ENCODE results near the gene EFNA5. TPM values are rescaled to one million over a fixed set of nuclear protein-coding genes. Genes with fewer than 3 reads are reported as not detected.

The EFNA5 gene
- total and polyA plus RNA-seq, 2 experiments from 2014 or later, result 7.5 to 10.1 TPM

GRCh38 chr5:107486489-107486888, 184.2 kb downstream of the EFNA5 start (continued):
- TF ChIP-seq, protein P1, sequence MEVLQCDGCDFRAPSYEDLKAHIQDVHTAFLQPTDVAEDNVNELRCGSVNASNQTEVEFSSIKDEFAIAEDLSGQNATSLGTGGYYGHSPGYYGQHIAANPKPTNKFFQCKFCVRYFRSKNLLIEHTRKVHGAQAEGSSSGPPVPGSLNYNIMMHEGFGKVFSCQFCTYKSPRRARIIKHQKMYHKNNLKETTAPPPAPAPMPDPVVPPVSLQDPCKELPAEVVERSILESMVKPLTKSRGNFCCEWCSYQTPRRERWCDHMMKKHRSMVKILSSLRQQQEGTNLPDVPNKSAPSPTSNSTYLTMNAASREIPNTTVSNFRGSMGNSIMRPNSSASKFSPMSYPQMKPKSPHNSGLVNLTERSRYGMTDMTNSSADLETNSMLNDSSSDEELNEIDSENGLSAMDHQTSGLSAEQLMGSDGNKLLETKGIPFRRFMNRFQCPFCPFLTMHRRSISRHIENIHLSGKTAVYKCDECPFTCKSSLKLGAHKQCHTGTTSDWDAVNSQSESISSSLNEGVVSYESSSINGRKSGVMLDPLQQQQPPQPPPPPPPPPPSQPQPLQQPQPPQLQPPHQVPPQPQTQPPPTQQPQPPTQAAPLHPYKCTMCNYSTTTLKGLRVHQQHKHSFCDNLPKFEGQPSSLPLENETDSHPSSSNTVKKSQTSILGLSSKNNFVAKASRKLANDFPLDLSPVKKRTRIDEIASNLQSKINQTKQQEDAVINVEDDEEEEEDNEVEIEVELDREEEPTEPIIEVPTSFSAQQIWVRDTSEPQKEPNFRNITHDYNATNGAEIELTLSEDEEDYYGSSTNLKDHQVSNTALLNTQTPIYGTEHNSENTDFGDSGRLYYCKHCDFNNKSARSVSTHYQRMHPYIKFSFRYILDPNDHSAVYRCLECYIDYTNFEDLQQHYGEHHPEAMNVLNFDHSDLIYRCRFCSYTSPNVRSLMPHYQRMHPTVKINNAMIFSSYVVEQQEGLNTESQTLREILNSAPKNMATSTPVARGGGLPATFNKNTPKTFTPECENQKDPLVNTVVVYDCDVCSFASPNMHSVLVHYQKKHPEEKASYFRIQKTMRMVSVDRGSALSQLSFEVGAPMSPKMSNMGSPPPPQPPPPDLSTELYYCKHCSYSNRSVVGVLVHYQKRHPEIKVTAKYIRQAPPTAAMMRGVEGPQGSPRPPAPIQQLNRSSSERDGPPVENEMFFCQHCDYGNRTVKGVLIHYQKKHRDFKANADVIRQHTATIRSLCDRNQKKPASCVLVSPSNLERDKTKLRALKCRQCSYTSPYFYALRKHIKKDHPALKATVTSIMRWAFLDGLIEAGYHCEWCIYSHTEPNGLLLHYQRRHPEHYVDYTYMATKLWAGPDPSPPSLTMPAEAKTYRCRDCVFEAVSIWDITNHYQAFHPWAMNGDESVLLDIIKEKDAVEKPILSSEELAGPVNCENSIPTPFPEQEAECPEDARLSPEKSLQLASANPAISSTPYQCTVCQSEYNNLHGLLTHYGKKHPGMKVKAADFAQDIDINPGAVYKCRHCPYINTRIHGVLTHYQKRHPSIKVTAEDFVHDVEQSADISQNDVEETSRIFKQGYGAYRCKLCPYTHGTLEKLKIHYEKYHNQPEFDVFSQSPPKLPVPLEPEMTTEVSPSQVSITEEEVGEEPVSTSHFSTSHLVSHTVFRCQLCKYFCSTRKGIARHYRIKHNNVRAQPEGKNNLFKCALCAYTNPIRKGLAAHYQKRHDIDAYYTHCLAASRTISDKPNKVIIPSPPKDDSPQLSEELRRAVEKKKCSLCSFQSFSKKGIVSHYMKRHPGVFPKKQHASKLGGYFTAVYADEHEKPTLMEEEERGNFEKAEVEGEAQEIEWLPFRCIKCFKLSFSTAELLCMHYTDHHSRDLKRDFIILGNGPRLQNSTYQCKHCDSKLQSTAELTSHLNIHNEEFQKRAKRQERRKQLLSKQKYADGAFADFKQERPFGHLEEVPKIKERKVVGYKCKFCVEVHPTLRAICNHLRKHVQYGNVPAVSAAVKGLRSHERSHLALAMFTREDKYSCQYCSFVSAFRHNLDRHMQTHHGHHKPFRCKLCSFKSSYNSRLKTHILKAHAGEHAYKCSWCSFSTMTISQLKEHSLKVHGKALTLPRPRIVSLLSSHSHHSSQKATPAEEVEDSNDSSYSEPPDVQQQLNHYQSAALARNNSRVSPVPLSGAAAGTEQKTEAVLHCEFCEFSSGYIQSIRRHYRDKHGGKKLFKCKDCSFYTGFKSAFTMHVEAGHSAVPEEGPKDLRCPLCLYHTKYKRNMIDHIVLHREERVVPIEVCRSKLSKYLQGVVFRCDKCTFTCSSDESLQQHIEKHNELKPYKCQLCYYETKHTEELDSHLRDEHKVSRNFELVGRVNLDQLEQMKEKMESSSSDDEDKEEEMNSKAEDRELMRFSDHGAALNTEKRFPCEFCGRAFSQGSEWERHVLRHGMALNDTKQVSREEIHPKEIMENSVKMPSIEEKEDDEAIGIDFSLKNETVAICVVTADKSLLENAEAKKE (CRISPR knock-in tag; IDR thresholded peaks at IDR 0.05), result no peak
- TF ChIP-seq JUNB (IDR thresholded peaks at IDR 0.05; ENCODE audit: unreplicated experiment) (no peak), CREB1 (CRISPR knock-in tag; IDR thresholded peaks at IDR 0.05; ENCODE audit: low read depth) (no peak)

- H3K4me3 ChIP-seq, result no peak overlapping the region
- H3K36me3 ChIP-seq (ENCODE audit: insufficient read depth), result no peaks in the 10 kb centered on the region
- peaks cover 27% of the 10 kb centered on the region for H3K4me1 ChIP-seq (ENCODE audit: insufficient read depth)
- Mint-ChIP-seq H3K9me3 (no peaks in the 10 kb centered on the region), H3K27ac (no peak overlapping the region), H3K4me1 (peaks cover 50% of the 10 kb centered on the region), H3K4me3 (no peak overlapping the region), H3K36me3 (ENCODE audit: low read depth) (no peaks in the 10 kb centered on the region), H3K27me3 (ENCODE audit: insufficient read depth, low read depth, poor library complexity) (no peaks in the 10 kb centered on the region)
- H4K20me1 ChIP-seq (replicated peaks; ENCODE audit: insufficient read depth), result no peaks in the 10 kb centered on the region
- no peak overlapping the region for H3K4me2 ChIP-seq
- H3K79me2 ChIP-seq (replicated peaks; ENCODE audit: insufficient read depth), result peaks cover 5% of the 10 kb centered on the region; the same call in 1 of the 2 replicates
- H3K27me3 ChIP-seq (ENCODE audit: insufficient read depth), result no peaks in the 10 kb centered on the region
- no peak overlapping the region for H3K27ac ChIP-seq (ENCODE audit: low read depth)
- no peaks in the 10 kb centered on the region for H3F3A ChIP-seq (replicated peaks; ENCODE audit: low read depth)
- DNase-seq (ENCODE audit: low spot score) (no peak), ATAC-seq (no peak)
- no peak overlapping the region for H2AFZ ChIP-seq
- no peak for TF ChIP-seq STAT1 (IDR thresholded peaks at IDR 0.05; ENCODE audit: unreplicated experiment)
- TF ChIP-seq JUNB (IDR thresholded peaks at IDR 0.05; ENCODE audit: unreplicated experiment), result no peak
- no peak for TF ChIP-seq NANOG (IDR thresholded peaks at IDR 0.05; ENCODE audit: borderline replicate concordance)
- TF ChIP-seq, protein P2, sequence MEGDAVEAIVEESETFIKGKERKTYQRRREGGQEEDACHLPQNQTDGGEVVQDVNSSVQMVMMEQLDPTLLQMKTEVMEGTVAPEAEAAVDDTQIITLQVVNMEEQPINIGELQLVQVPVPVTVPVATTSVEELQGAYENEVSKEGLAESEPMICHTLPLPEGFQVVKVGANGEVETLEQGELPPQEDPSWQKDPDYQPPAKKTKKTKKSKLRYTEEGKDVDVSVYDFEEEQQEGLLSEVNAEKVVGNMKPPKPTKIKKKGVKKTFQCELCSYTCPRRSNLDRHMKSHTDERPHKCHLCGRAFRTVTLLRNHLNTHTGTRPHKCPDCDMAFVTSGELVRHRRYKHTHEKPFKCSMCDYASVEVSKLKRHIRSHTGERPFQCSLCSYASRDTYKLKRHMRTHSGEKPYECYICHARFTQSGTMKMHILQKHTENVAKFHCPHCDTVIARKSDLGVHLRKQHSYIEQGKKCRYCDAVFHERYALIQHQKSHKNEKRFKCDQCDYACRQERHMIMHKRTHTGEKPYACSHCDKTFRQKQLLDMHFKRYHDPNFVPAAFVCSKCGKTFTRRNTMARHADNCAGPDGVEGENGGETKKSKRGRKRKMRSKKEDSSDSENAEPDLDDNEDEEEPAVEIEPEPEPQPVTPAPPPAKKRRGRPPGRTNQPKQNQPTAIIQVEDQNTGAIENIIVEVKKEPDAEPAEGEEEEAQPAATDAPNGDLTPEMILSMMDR (conservative IDR thresholded peaks at IDR 0.05; ENCODE audit: low read depth in 2 of 2), result no peak
- TF ChIP-seq EZH2 (IDR thresholded peaks at IDR 0.05; ENCODE audit: low read depth, unreplicated experiment), result no peak
- TF ChIP-seq POLR2AphosphoS5 (IDR thresholded peaks at IDR 0.05; ENCODE audit: low read depth), result no peak
- TF ChIP-seq, protein P1 (CRISPR knock-in tag; IDR thresholded peaks at IDR 0.05), result no peak
- no peaks in the 10 kb centered on the region for H3K9me2 ChIP-seq (ENCODE audit: insufficient read depth)
Measured at GRCh38 chr5:107485184-107485583, 185.6 kb downstream of the EFNA5 start.
